ENCODE data around the gene ALAS1.

Gene ALAS1

DNA sequence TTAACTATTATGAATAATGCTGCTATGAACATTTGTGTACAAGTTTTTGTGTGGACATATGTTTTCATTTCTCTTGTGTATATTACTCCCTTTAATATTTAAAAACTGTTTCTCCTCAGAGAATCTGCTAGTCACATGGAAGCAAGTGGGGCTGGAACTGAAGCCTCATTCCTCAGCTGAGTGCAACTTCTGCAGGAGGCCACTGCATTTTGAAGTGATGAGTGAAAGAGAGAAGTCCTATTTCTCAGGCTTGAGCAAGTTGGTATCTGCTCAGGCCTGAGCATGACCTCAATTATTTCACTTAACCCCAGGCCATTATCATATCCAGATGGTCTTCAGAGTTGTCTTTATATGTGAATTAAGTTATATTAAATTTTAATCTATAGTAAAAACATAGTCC is 15.9 kb downstream of the ALAS1 start:
- no peak for DNase-seq (ENCODE audit: low read depth)
- TF ChIP-seq POLR2A (IDR thresholded peaks at IDR 0.05; ENCODE audit: extremely low read depth, insufficient read length) (no peak), MYC (IDR thresholded peaks at IDR 0.05; ENCODE audit: low read depth, low read length) (no peak)
- TF ChIP-seq, protein P1, sequence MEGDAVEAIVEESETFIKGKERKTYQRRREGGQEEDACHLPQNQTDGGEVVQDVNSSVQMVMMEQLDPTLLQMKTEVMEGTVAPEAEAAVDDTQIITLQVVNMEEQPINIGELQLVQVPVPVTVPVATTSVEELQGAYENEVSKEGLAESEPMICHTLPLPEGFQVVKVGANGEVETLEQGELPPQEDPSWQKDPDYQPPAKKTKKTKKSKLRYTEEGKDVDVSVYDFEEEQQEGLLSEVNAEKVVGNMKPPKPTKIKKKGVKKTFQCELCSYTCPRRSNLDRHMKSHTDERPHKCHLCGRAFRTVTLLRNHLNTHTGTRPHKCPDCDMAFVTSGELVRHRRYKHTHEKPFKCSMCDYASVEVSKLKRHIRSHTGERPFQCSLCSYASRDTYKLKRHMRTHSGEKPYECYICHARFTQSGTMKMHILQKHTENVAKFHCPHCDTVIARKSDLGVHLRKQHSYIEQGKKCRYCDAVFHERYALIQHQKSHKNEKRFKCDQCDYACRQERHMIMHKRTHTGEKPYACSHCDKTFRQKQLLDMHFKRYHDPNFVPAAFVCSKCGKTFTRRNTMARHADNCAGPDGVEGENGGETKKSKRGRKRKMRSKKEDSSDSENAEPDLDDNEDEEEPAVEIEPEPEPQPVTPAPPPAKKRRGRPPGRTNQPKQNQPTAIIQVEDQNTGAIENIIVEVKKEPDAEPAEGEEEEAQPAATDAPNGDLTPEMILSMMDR (IDR thresholded peaks at IDR 0.05; ENCODE audit: low read depth, low read length): no peak
- TF ChIP-seq, protein P2, sequence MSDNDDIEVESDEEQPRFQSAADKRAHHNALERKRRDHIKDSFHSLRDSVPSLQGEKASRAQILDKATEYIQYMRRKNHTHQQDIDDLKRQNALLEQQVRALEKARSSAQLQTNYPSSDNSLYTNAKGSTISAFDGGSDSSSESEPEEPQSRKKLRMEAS (IDR thresholded peaks at IDR 0.05; ENCODE audit: low read depth, low read length): no peak
- no peak overlapping the region for H3K4me3 ChIP-seq (ENCODE audit: low read depth, low read length)

DNA sequence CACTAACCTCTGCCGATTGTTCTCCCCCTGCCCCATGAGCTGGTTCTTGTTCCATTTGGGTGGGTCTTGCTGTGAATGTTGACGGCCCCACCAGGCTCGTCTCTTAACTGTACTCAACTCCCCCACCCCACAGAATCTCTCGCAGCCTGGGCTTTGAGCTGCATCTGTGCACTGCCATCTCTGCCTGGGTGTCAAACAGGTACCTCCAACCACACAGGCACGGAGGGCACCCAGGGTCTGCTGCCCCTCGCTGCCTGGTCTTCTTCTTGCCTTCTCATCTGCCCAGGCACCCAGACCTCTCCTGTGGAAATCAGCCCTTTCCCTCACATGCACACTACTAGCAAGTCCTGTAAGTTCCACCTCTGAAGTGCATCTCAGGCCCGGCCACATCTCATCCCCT is 17.4 kb downstream of the ALAS1 start:
- H3K4me3 ChIP-seq (ENCODE audit: low read depth, low read length): no peak overlapping the region
- TF ChIP-seq POLR2A (IDR thresholded peaks at IDR 0.05; ENCODE audit: extremely low read depth, insufficient read length): no peak
- TF ChIP-seq, protein P1 (IDR thresholded peaks at IDR 0.05; ENCODE audit: low read depth, low read length): no peak
- TF ChIP-seq MYC (IDR thresholded peaks at IDR 0.05; ENCODE audit: low read depth, low read length): no peak
- TF ChIP-seq, protein P2 (IDR thresholded peaks at IDR 0.05; ENCODE audit: low read depth, low read length): no peak
- no peak for DNase-seq (ENCODE audit: low read depth)

DNA sequence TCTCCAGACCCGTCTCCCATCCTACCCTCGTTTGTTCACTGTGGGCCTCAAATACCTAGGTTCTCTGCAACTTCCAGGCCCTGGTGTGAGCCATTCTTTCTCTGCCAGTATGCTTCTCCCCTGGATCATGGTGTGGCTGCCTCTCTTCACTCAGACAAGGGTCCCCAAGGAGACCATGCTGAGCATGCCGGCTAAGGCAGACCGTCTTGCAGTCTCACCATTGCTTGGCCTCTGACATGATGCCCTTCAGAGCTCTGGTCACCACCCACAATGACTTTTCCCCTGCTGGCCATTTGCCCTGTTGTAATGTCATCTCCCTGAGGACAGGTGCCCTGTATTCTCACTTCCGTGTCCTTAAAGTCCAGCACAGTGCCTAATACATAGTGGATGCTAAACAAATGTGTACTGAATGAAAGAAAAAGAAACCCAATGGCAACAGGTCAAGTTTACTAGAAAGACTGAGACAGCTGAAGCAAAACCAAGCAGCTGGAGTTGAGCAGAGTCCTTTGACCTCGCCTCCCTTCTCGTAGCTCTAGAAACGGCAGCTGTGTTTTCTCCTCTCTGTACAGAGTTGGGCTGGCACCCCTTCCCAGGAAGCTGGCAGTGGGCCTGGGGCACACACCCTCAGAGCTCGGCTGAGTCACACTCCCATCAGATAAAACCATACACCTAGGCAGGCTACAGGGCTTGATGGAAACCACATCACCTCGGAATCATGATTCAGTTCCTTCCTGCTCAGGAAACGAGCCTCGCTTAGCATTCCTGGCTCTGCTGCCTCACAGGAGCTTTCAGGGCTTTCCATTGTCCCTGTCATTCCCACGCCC is 18.8 kb downstream of the ALAS1 start:
- H3K4me3 ChIP-seq (ENCODE audit: low read depth, low read length): no peak overlapping the region
- TF ChIP-seq, protein P2 (IDR thresholded peaks at IDR 0.05; ENCODE audit: low read depth, low read length): no peak
- TF ChIP-seq MYC (IDR thresholded peaks at IDR 0.05; ENCODE audit: low read depth, low read length) (no peak), POLR2A (IDR thresholded peaks at IDR 0.05; ENCODE audit: extremely low read depth, insufficient read length) (no peak)
- TF ChIP-seq, protein P1 (IDR thresholded peaks at IDR 0.05; ENCODE audit: low read depth, low read length): no peak
- DNase-seq (ENCODE audit: low read depth): peak; percentile 31

DNA sequence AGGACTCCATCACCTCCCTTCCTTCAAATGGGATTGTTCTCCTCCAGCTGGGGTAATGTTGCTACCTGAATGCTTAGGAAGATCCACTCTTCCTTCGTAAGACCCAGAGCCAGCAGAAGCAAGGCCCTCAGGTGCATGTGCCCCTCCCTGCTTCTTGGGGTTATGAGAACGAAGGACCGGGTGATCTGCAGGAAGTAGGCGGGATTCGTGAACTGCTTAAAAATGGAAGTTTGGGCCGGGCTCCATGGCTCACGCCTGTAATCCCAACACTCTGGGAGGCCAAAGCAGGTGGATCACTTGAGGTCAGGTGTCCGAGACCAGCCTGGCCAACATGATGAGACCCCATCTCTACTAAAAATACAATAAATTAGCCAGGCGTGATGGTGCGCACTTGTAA is 19.4 kb downstream of the ALAS1 start:
- no peak for DNase-seq (ENCODE audit: low read depth)
- H3K4me3 ChIP-seq (ENCODE audit: low read depth, low read length): no peak overlapping the region
- TF ChIP-seq POLR2A (IDR thresholded peaks at IDR 0.05; ENCODE audit: extremely low read depth, insufficient read length) (no peak), MYC (IDR thresholded peaks at IDR 0.05; ENCODE audit: low read depth, low read length) (no peak)
- TF ChIP-seq, protein P1 (IDR thresholded peaks at IDR 0.05; ENCODE audit: low read depth, low read length): no peak
- TF ChIP-seq, protein P2 (IDR thresholded peaks at IDR 0.05; ENCODE audit: low read depth, low read length): no peak

DNA sequence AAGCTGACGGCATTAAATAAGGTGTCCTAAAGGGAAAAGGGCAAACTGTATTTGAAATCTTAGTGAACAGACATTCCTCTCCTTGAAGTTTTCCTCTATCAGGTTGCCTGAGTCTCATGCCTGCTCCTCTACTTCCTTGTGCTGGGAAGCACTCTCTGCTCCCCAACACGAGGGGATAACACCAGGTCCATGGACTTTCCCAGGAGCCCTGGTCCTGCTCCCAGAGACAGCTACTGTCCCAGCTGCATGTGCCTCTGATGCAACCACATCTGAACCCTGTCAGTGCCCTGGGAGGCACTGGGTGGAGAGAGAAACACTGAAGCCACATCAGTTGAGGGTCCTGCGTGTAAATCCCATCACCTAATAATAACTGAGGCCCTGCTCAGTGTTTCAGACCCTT is 20.1 kb downstream of the ALAS1 start:
- DNase-seq (ENCODE audit: low read depth): no peak
- H3K4me3 ChIP-seq (ENCODE audit: low read depth, low read length): no peak overlapping the region
- TF ChIP-seq MYC (IDR thresholded peaks at IDR 0.05; ENCODE audit: low read depth, low read length) (no peak), POLR2A (IDR thresholded peaks at IDR 0.05; ENCODE audit: extremely low read depth, insufficient read length) (no peak)
- TF ChIP-seq, protein P1 (IDR thresholded peaks at IDR 0.05; ENCODE audit: low read depth, low read length): no peak
- TF ChIP-seq, protein P2 (IDR thresholded peaks at IDR 0.05; ENCODE audit: low read depth, low read length): 0 out of 2 replicates have a peak, but pooled peaks have one; percentile 19
